ENCODE measurements around the gene MYBPH. TPM values are rescaled to one million over a fixed set of nuclear protein-coding genes. Genes with fewer than 3 reads are reported as not detected.

MYBPH gene
- polyA plus RNA-seq, 1 donor: 278 TPM

- DNase-seq (ENCODE audit: low read depth): no peak
Observed at GRCh38 chr1:203148579-203148978, 27.0 kb downstream of the MYBPH start.

DNA sequence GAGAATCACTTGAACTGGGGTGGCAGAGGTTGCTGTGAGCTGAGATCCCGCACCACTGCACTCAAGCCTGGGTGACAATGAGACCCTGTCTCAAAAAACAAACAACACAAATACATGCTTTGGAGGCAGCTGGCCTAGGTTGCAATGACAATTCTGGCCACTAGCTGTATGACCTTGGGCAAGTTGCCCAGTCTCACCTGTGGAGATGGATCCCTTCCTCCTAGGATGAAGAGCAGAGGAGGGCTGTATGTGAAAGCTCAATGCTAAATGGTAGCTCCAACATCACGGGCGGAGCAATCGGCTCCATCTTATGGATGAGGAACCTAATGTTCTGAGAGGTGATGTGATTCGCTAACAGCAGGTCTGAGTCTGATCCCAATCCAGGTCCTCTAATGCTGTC lies 27.5 kb downstream of the MYBPH start:
- DNase-seq (ENCODE audit: low read depth): no peak

GRCh38 chr1:203147376-203147775 lies 28.2 kb downstream of the MYBPH start:
- DNase-seq (ENCODE audit: low read depth): no peak

GRCh38 chr1:203146537-203146936 lies 29.1 kb downstream of the MYBPH start:
- no peak for DNase-seq (ENCODE audit: low read depth)

DNA sequence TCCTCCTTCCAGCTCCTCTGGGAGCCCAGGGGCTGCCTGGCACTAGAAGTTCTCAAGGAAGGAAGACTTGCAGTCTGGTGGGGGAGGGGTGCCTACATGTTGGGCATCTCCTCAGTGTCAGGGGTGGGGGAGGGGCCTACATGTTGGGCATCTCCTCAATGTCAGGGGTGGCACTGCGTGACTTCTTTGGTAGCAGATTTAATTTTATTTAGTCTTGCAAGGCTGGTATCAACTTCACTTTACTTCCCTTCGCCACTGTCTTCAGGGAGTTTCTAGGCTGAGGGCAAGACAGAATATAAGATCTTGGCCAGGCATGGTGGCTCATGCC lies 29.6 kb downstream of the MYBPH start:
- DNase-seq (ENCODE audit: low read depth): no peak

GRCh38 chr1:203145321-203146041 lies 30.1 kb downstream of the MYBPH start:
- no peak for DNase-seq (ENCODE audit: low read depth)

DNA sequence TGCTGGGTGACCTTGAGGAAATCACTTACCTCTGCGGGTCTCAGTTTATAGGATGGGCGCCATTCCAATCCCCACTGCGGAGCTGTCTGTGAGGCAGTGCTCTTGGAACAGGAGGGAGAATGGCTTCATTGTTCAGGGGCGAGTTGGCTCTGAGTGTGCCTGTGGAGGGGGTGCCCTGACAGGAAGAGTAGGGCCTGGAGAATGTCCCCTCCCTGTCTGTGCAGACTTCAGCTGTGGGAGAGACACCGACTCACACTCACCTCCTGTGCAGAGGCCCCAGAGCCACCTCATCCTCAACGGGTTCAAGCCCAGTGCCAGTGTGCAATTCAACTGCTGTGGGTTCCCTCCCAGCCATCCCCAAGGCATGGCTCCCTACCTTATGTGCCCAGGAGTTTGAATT lies 31.0 kb downstream of the MYBPH start:
- no peak for DNase-seq (ENCODE audit: low read depth)

GRCh38 chr1:203143641-203144040 lies 32.0 kb downstream of the MYBPH start:
- DNase-seq (ENCODE audit: low read depth): no peak

DNA sequence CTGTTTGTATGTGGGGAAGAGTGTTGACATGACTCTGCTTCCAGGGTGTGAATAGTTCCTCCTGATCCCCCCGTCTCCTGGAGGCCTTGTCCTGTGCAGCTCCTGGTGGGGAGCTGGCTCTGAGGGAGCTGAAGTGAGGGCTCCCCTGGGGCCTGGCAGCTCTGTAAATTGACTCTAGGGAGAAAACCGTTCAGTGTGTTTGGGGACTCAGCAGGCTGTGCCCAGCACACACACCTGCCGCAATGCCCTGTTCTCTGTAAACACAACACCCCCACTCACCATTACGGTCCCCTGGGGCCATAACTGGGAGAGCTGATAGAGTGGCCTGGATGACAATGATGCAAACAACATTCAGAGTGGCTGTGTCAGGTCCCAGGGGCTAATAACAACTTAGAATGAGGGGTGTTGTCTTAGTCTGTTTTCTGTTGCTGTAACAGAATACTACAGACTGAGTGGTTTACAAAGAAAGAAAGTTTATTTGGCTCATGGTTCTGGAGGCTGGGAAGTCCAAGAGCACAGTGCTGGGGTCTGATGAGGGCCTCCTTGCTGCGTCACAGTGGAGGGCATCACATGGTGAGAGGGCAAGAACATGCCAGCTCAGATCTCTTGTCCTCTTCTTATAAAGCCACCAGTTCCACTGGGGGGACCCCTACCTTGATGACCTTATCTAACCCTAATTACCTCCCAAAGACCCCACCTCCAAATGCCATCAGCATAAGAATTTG lies 32.8 kb downstream of the MYBPH start:
- DNase-seq (ENCODE audit: low read depth): no peak

DNA sequence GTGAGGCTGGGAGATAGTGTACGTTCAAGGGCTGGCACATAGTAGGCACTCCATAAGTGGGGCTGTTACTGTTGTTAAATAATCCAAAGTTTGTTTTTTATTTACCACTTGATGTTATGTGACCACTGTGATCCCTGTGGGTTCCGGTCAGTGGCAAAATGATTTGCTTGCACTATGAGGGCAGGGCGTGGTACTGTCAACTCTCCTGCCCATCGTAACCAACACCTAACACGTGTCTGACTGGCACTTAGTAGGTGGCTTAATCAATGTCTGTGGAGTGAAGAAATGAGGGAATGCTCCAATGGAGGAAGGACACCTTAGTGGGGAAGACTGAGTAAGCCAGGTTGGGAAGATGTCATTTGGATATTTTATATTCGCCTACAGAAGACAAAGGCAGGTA lies 33.5 kb downstream of the MYBPH start:
- DNase-seq (ENCODE audit: low read depth): no peak

- no peak for DNase-seq (ENCODE audit: low read depth)
Observed at GRCh38 chr1:203140743-203141520, 34.7 kb downstream of the MYBPH start.

- no peak for DNase-seq (ENCODE audit: low read depth)
Observed at GRCh38 chr1:203139976-203140475, 35.6 kb downstream of the MYBPH start.

- DNase-seq (ENCODE audit: low read depth): no peak
Observed at GRCh38 chr1:203138066-203138465, 37.6 kb downstream of the MYBPH start.

- no peak for DNase-seq (ENCODE audit: low read depth)
Observed at GRCh38 chr1:203137324-203137723, 38.3 kb downstream of the MYBPH start.

- no peak for DNase-seq (ENCODE audit: low read depth)
Observed at GRCh38 chr1:203136409-203137042, 39.1 kb downstream of the MYBPH start.

- DNase-seq (ENCODE audit: low read depth): no peak
Observed at GRCh38 chr1:203135636-203136305, 39.9 kb downstream of the MYBPH start.

GRCh38 chr1:203133970-203134725 lies 41.5 kb downstream of the MYBPH start:
- no peak for DNase-seq (ENCODE audit: low read depth)

- no peak for DNase-seq (ENCODE audit: low read depth)
Observed at GRCh38 chr1:203131548-203132200, 44.0 kb downstream of the MYBPH start.

- DNase-seq (ENCODE audit: low read depth): no peak
Observed at GRCh38 chr1:203130358-203130985, 45.2 kb downstream of the MYBPH start.
